Brain pericyte (primary cell): ENCODE data around the gene VAMP1.
"Not testable (repeated sequence)": the region's sequence is repeated elsewhere in the genome, so short reads cannot be mapped to it uniquely, and the experiment has no call there.

Source experiments
- DNase-seq: peaks from one replicate; pipeline ENCODE4 v3.0.0-alpha.2; 2012; ENCODE audit warnings: low read depth, low spot score

VAMP1 gene, protein sequence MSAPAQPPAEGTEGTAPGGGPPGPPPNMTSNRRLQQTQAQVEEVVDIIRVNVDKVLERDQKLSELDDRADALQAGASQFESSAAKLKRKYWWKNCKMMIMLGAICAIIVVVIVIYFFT

DNA sequence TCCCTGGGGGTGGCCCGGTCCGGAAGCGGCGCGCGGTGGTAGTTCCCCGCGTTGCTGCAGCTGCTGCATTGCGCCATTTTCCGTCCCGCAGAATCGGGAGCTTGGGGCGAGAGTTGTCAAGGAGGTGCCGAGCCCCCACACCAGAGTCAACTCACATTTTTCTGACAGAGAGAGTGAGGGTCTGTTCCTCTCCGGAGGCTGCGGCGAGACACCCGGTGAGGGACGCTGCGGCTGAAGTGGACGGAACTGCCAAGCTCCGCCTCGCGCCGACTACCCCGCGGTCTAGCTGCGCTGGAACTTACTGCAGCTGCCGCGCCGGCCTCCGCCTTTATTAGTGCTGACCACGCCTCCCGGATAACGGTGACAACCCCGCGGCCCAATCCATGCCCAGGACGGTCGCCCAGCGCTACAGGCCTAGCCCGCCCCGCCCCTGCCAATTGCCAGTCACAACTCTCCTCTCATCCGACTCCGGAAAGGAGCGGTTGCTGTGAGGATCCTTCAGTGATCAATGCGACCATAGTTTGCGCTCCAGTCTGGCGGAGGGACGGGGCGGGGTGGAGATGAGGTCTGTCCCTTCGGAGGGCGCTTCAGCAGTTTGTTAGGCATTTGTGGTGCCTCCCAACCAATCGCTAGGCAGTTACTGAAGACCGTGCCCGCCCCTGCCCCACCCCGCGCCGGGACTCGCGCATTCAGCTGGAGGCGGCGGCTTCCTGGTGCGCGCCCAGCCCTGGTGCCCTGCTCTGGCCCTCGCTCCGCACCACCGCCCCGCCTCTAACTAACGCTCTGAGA, at the start of gene VAMP1:
Gene VAMP1 (minus strand): TSS at position 303 of the 789 bp plus-strand sequence. CDS start 146 bp downstream, at position 157.
- peak; percentile 92 for DNase-seq

DNA sequence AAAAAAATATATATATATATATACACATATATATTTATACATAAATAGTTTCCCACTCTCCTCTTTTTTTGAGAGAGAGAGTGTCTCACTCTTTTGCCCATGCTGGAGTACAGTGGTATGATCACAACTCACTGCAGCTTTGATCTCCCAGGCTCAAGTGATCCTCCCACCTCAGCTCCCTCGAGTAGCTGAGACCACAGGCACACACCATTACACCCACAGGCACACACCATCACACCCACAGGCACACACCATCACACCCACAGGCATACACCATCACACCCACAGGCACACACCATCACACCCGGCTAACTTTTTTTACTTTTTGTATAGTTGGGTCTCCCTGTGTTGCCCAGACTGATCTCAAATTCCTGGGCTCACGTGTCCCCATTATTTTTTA, 49.7 kb upstream of the VAMP1 start:
- no peak for DNase-seq

DNA sequence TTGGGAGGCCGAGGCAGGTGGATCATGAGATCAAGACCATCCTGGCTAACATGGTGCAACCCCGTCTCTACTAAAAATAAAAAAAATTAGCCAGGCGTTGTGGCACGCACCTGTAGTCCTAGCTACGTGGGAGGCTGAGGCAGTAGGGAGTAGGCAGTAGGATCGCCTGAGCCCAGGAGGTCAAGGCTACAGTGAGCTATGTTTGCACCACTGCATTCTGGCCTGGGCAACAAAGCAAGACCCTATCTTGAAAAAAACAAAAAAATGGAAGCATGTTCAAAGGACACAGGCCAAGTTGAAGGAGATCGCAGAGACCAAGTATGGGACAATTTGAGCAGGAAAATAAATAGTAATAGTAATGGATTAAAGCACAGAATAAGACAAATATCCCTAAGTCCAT, 37.6 kb upstream of the VAMP1 start:
- no peak for DNase-seq

DNA sequence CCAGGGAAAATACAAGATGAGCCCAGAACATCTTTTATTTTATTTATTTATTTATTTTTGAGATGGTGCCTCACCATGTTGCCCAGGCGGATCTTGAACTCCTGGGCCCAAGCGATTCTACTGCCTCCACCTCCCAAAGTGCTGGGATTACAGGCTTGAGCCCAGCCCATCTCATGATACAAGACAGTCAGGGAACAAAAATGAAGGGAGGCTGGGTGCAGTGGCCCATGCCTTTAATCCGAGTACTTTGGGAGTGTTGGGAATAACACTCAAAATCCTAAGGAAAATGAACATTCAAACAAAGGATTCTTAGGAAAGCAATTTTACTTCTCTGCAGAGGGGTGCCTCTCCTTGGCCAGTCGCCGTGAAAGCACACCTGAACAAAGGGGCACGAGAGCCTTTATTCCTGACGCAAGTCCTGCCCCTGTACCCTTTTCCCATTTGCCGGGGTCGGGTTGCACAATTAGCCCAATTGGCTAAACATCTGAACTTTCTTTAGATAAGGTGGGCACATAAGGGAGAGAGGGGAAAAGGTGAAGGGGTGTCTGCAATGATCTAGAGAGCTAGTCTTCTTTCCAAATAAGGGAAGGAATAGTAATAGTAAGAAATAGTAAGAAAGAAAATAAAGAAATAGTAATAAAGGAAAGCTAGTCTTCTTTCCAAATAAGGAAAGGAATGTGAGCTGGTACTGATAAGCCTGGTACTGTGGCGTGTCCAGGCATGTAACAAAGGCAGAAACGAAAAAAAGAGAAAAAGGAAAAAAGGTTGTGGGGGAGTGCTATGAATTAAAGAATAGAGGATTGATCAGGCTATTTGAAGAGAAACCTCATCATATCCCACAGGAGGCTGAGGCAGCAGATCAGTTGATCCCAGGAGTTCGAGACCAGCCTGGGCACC, 36.9 kb upstream of the VAMP1 start:
- no peak for DNase-seq

DNA sequence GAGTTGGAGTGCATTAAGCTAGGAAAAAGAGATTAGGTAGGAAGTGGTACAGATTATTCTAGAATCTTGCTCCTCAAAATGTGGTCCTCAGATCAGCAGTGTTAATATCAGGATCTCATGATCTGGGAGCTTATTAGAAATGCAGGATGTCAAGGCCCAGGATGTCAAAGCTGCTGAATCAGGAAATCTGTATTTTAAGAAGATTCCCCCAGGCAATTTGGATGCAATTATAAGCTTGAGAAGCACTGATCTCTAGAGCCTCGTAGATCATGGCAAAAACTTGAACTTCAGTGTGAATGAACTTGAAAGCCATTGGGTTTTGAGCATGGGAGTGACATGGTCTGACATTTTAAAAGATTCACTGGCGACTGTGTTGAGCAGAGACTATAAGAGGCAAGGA, 30.0 kb upstream of the VAMP1 start:
- no peak for DNase-seq

DNA sequence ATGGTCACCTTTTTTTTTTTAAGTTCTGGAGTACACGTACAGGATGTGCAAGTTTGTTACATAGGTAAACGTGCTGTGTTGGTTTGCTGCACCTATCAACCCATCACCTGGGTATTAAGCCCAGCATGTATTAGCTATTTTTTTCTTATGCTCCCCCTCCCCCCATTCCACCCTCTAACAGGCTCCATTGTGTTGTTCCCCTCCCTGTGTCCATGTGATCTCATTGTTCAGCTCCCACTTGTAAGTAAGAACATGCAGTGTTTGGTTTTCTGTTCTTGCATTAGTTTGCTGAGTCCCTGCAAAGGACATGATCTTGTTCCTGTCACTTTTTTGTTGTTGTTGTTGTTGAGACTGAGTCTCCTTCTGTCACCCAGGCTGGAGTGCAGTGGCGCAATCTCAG, 26.8 kb upstream of the VAMP1 start:
- not testable (repeated sequence) for DNase-seq

DNA sequence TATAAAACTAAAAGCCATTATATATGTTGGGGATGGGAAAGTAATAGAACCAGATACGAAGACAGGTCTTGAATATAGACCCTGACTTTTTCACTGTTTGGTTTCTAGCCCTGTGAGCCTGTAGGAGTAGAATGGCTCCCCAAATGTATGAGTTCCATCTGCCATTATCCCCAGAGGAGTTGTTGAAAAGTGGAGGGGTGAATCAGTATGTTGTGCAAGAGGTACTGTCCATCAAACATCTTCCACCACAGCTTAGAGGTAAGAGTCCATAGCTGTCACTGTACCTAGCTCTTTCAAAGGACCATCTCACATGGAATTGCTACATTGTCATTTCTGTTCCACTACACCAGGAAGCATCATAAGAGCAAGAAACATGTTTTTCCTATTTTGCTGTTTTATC, 24.5 kb upstream of the VAMP1 start:
- no peak for DNase-seq

DNA sequence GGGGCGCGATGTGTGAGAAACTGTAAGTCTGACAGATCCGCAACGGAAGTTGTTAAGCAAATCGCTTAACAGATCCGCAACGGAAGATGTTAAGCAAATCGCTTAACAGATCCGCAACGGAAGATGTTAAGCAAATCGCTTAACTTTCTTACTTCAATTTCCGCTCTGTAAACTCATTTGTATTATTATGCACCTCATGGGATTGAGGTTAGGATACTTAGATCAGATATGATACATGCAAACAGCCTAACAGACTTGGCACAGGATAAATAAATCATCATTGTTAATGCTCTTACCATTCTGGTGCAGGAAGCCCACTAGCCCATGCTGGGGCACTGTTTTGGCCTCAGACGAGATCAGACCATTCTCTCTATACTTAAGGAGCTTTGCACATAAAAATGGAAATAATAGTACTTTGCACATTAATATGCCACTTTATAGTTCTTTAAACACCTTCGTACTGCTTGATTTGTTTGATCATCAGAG, 23.8 kb upstream of the VAMP1 start:
- no peak for DNase-seq

DNA sequence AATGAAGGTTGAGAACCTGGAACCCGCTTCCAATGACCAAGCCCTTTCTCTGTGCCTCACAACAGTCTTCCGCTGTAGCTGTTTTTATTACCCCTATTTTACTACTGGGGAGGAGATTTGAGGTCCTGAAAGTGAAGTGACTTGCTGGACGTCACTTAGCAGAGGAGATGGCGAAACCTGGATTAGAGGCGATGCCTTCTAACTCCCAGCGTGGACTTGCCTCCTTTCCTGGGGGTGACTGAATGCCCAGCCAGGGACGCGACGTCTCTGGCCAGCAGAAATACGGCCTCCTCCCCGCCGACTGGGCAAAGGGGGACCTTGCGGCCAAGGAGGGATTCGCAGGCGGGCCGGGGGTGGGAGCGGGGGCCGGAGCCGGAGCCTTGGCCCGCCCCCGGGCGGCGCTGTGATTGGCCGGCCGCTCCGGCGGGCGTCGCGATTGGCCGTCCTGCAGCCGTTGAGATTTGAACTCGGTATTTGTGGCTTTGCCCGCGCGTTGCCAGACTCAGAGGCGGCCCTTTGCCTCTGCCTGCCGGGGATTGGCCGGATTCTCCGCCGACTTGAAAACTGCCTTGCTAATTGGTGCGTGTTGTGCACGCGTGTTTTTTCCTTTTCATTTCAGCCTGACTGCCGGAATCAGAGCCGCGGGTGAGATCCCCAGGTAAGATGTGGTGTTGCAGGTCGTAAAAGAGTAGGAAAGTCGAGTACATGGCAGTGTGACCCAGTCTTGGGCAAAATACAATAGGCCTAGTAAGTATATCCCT, 23.2 kb upstream of the VAMP1 start, which contains the start of gene NCAPD2:
Gene NCAPD2 (plus strand): TSS at position 606 of the 761 bp plus-strand sequence. CDS start 997 bp downstream, outside the sequence.
- peak; percentile 86 for DNase-seq

DNA sequence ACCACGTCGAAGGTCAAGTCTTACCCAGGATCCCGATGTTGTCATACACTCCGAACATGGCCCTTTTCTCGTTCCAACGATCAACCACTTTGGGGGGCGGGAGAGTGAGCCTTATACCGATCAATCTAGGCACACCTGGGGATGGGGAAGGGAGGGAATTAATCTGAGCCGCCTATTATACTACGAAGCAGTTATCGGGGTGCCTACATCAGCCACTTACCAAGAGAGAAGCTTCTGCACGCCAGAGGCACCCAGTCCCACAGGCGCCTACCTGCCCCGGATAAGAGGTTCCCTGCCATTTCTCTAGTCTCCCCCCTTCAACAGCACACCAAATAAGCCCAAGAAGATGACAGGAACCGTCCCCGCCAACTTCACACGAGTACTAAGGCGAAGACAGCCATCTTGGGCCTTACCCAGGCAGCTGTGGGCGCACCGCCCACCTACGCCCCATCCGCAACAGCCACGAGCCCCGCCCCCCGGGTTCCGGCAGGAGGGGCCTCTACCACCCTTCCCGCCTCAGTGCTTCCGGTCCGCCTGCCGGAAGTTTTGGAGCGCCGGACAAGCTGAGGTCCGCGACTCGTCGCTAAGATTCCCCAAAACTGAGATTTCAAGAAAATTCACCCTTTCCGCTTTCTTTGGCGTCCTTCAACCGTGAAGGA, 22.5 kb upstream of the VAMP1 start, which contains the start of gene MRPL51:
Gene MRPL51 (minus strand): TSS at position 425 of the 659 bp plus-strand sequence. CDS start 126 bp downstream, at position 299.
- peak; percentile 71 for DNase-seq

DNA sequence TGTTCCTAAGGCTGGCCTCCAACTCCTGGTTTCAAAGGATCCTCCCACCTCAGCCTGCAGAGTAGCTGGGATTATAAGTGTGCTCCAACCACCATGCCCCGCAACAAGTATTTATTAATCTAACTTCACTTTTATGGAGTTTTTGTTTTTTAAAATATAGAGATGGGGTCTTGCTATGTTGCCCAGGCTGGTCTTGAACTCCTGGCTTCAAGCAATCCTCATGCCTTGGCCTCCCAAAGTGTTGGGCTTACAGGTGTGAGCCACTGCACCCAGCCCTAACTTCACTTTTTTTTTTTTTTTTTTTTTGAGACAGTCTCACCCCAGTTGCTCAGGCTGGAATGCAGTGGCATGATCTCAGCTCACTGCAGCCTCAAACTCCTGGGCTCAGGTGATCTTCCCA, 20.2 kb upstream of the VAMP1 start:
- DNase-seq = not testable (repeated sequence)

DNA sequence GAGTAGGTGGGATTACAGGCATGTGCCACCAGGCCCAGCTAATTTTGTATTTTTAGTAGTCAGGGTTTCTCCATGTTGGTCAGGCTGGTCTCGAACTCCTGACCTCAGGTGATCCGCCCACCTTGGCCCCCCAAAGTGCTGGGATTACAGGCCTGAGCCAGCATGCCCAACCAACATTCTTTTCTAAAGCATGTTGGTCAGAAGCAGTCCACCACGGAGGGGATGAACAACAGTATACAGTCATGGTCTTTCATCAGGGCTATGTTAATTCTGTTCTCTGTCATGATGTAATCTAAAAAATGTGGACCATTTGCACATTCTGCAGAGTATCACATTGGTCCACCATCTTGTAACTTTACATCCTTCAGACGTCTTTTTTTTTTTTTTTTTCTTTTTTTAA, 19.0 kb upstream of the VAMP1 start:
- DNase-seq = no peak

DNA sequence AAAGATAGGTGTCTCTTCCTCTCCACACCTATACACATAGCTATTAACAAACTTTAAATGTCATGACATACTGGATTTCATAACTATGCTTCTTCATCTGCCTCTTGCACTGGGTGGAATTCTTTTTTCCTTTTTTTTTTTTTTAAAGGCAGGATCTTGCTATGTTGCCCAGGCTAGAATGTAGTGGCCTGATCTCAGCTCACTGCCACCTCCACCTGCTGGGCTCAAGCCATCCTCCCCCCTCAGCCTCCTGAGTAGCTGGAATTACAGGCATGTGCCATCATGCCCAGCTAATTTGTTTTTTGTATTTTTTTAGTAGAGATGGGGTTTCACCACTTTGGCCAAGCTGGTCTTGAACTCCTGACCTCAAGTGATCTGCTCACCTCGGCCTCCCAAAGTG, 17.8 kb upstream of the VAMP1 start:
- DNase-seq = no peak

DNA sequence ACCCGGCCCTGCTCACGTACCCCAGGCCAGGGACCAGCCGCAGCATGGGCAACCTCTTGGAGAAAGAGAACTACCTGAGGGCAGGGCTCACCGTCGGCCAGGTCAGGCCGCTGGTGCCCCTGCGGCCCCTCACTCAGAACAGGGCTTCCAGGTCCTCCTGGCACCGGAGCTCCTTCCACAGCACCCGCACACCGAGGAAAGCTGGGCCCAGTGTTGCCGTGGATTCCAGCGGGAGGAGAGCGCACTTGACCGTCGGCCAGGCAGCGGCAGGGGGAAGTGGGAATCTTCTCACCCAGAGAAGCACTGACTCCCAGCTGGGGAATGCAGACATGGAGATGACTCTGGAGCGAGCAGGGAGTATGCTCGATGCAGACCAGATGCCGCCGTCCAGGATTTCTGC, 7.9 kb upstream of the VAMP1 start:
- DNase-seq = no peak

DNA sequence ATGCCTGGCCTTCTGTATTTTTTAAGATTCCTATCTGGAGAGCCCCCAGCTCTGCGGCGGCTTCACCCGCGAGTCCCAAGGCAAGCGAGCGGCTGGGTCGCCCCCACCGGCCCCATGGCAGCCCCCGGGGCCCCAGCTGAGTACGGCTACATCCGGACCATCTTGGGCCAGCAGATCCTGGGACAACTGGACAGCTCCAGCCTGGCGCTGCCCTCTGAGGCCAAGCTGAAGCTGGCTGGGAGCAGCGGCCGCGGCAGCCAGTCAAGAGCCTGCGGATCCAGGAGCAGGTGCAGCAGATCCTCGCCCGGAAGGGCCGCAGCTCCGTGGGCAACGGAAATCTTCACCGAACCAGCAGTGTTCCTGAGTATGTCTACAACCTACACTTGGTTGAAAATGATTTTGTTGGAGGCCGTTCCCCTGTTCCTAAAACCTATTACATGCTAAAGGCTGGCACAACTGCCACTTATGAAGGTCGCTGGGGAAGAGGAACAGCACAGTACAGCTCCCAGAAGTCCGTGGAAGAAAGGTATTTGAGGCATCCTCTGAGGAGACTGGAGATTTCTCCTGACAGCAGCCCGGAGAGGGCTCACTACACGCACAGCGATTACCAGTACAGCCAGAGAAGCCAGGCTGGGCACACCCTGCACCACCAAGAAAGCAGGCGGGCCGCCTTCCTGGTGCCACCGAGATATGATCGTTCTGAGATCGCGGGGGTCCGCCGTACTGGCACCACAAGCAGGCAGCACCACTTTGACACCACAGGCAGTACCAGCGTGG, 7.3 kb upstream of the VAMP1 start:
- DNase-seq = not testable (repeated sequence)

DNA sequence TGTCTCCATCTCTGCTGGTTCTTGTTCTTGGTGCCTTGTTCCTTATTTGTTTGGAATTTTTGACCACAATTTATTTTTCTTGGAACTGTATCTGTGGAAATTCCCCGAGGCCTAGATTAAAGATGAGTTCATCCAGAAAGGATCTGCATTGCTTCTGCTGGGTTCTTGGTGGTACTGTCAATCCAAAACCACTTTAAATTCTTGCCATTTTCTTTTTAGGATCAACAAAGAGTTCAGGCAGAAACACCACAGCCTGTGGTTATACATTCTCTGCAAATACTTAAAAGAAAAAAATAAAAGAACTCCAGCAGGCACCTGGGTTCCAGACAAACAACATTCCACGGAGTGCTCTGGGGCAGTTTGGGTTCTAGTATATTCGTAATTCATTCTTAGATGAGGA, 6.0 kb upstream of the VAMP1 start:
- no peak for DNase-seq

DNA sequence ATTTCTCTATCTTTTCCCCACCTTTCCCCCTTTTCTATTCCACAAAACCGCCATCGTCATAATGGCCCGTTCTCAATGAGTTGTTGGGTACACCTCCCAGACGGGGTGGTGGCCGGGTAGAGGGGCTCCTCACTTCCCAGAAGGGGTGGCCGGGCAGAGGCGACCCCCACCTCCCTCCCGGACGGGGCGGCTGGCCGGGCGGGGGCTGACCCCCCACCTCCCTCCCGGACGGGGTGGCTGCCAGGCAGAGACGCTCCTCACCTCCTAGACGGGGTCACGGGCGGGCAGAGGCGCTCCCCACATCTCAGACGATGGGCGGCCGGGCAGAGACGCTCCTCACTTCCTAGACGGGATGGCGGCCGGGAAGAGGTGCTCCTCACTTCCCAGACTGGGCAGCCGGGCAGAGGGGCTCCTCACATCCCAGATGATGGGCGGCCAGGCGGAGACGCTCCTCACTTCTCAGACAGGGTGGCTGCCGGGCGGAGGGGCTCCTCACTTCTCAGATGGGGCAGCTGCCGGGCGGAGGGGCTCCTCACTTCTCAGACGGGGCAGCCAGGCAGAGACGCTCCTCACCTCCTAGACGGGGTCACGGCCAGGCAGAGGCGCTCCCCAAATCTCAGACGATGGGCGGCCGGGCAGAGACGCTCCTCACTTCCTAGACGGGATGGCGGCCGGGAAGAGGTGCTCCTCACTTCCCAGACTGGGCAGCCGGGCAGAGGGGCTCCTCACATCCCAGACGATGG, 4.9 kb upstream of the VAMP1 start:
- DNase-seq = not testable (repeated sequence)

DNA sequence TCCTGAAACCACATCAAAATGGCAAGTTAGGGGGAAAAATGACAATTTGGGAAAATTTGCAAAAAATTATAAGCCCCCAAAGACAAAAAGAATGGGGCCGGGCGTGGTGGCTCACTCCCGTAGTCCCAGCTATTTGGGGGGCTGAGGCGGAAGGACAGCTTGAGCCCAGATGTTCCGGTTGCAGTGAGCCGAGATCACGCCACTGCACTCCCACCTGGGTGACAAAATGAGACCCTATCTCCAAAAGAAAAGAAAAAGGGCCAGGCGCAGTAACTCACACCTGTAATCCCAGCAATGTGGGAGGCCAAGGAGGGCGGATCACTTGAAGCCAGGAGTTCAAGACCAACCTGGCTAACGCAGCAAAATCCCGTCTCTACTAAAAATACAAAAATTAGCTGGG, 2.0 kb upstream of the VAMP1 start:
- DNase-seq = no peak

DNA sequence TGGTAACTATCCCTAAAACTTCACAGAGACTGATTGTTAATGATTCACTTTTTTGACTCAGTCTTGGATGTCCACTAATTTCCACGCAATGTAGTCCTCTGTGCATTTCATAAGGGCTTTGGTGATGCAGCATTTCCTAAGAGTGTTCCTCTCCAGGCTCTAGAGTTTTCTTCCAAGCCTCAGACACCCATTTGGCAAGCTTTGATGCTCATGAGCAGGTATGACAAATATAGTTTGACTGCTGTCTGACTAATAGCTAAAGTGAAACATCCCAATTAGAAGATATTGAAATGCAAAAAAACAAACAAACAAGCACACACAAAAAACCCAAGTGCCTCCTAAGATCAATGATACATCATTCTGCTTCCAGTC, 1.5 kb upstream of the VAMP1 start:
- DNase-seq = no peak
